NOMO-1 treated with DMSO at 0.1 percent for 48 hours (cell line): Measurements from ENCODE around the gene PRPSAP1.

Experiments used
- DNase-seq: peaks from one replicate; lab custom pipeline; 2025; ENCODE audit not compliant: unreplicated experiment; lab: John Stamatoyannopoulos, UW

PRPSAP1 gene

GRCh38 chr17:76383546-76384221 is 30.0 kb upstream of the PRPSAP1 start:
- peak; percentile 66 for DNase-seq

DNA sequence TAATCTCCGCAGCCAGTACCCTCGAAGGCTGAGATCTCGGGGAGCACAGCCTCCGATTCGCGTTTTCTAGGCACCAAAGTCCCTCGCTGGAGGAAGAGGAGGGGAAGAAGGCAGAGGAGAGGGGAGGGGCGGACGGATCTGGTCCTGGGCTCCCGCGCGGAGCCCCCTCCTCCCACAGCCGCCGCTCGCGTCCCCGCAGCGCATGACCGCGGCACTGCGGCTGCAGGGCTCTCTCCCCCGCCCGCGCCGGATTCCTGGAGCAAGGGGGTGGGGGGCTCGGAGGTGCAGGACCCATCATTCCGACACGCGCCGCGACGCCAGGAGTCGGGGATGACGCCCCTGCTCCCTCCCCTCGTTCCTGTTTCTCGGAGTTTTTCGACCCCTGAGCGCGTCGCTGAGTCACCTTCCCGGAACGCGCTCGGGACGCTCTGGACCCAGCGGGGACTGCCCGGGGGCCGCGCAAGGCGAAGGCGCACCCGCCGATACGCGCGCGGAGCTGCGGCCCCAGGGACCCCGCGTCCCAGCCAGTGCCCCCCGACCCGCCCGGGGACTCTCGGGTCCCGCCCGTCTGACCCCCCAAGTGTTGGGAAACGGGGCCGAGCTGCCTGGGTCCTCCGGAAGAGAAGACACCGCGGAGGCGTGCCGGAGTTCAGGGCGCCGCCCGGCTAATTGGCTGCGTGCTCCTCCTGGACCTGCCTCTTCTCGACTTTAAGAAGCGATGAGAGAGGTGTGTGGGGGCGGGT is 29.3 kb upstream of the PRPSAP1 start:
- DNase-seq = peak; percentile 61

DNA sequence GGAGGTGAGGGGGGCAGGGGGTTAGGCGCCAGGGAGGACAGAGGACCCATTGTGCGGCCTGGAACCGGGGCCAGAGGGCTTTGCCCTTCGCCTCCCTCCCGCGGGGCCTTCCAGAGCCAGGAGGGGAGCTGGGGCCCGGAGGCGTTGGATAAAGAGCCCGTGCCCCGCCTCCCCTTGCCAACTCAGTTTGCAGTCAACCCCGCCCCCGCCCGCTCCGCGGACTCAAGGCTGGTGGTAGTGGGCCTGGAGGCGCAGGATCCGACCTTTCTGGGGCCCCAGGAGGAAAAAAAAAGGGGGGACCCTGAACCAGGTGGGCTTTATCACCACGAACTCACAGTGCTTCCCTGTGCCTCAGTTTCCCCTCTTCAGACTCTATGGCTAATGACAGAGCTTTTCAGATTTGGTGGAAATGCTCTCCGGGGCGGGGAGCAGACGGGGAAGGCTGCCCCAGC is 28.7 kb upstream of the PRPSAP1 start:
- DNase-seq = no peak

GRCh38 chr17:76381633-76382350 is 28.1 kb upstream of the PRPSAP1 start:
- peak; percentile 52 for DNase-seq

- no peak for DNase-seq
Measured at GRCh38 chr17:76379646-76380376, 26.1 kb upstream of the PRPSAP1 start.

DNA sequence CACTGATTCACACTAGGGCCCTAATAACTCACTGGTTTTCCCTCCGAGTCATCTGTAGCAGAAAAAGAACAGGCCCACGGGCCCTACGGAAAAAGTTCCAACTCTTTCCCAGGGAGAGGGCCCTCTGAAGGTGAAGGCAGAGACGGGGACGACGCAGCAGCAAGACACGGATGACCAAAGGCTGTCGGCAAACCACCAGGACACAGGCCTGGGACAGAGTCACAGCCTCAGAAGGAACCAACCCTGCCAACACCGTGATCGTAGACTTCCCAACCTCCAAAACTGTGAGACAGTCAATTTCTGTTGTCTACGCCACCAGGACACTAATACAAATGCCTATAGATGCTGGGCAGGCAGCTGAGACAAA is 25.5 kb upstream of the PRPSAP1 start:
- DNase-seq = no peak

- no peak for DNase-seq
Measured at GRCh38 chr17:76378548-76379274, 25.0 kb upstream of the PRPSAP1 start.

DNA sequence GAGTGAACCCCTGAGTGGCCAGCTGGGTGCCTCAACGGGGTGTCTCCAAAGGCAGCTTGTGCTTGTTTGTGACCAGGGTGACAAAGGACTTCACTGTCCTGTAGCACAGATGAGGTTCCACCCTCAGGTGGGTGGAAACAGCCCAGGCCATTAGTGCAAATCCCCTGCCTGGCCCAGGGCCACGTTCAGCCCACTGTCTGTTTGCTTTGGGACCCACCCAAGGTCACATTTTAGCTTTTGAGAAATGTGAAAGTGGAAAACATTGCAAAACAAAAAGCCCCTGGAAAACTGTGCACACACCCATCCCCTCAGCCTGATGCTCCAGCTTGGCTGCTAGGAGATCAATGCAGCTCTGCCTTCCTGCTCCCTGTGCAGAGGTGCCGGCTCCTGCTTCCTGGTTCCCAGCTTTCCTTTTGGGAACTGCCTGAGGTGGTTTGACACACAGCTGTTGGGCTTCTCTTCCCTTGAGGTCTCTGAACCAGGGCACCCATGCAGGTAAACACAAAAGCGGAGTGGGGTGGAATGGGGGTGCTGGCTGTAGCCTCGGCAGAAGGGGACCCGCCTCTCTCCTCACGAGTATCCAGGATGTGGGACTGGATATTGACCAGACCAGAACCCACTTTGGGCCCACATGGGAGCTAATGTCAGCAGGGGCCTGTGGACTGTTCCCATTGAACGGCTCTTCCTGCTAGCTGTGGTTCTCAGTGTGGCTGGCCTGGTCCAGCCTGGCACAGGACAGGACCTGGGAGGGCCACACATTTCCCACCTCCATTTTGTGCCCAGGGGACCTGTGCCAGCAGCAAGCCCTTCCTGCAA is 22.8 kb upstream of the PRPSAP1 start:
- DNase-seq = no peak

- DNase-seq = no peak
Measured at GRCh38 chr17:76371656-76372628, 18.2 kb upstream of the PRPSAP1 start.

GRCh38 chr17:76370261-76370993 is 16.7 kb upstream of the PRPSAP1 start:
- DNase-seq = no peak

DNA sequence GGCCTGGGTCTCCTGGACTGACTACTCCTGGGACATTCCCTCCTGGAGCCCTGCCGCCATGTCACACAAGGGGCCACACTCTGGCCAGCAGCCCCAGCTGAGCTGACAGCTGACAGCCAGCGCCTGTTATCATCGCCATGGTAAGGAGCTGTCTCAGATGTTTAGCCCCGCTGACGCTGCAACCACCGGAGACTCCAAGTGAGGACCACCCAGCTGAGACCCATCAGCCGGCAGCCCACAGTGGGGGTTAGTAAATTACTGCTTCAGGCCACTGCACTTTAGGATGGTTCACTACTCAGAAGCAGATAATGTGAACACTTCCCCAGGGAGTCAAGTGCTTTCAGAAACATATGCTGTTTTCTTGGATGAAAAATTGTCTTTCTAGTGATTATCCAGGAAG is 16.1 kb upstream of the PRPSAP1 start:
- DNase-seq = no peak

GRCh38 chr17:76369379-76369778 is 15.7 kb upstream of the PRPSAP1 start:
- no peak for DNase-seq

DNA sequence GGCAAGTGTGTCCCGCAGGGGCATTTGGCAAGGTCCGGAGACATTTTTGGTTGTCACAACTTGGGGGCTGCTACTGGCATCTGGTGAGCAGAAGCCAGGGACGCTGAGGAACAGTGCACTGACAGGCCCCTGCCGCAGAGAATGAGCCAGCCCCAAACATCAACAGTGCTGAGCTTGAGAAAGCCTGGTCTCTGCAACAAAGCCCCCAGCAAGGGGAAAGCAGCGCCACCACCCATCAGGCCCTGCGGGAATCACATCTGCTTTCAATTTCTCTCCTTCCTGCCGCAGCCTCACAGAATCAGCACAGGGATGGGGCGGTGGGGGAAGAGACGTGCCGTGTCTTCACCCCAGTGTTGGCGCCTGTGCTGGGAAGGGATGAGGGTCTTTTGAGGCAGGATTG is 14.8 kb upstream of the PRPSAP1 start:
- no peak for DNase-seq

GRCh38 chr17:76367642-76368041 is 13.9 kb upstream of the PRPSAP1 start:
- DNase-seq = no peak

DNA sequence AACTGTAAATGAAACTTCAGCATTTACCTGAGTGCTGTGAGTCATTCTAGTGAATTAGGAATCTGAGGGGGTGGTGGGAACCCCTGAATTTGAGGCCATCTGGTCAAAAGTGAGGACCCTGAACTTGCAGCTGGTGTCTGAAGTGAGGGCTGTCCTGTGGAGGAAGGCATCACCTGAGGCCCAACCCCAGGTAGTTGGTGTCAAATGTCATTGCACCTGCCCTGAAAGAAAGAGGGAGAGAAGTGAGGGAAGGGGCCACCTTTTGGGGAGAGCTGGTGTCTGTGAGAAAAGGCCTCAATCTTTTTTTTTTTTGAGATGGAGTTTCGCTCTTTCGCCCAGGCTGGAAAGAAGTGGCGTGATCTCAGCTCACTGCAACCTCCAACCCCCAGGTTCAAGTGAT is 12.5 kb upstream of the PRPSAP1 start:
- no peak for DNase-seq

DNA sequence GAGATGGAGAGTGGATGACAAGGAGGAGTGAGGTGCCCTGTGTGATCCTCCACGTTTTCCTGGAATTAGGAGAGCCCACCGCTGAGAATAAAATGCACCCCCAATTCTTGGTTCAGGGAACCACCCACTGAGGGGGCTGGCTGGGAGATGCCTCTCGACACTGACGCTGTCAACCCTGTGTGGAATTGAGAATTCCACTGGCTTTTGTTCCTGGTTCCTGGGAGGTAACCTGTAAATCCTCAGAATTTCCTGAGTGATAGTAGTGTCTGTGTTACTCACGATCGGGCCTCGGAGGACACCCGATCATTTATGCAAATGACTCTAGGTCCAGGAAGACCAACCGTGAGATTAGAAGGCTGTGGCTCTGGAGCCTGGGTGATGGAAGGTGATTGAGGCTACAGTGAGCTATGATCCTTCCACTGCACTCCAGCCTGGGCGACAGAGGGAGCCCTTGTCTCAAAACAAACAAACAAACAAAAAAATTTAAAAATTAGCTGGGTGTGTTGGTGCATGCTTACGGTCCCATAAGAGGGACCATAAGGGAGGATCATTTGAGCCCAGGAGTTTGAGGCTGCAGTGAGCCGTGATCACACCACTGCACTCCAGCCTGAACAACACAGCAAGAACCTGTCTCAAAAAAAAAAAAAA is 11.7 kb upstream of the PRPSAP1 start:
- DNase-seq = no peak

DNA sequence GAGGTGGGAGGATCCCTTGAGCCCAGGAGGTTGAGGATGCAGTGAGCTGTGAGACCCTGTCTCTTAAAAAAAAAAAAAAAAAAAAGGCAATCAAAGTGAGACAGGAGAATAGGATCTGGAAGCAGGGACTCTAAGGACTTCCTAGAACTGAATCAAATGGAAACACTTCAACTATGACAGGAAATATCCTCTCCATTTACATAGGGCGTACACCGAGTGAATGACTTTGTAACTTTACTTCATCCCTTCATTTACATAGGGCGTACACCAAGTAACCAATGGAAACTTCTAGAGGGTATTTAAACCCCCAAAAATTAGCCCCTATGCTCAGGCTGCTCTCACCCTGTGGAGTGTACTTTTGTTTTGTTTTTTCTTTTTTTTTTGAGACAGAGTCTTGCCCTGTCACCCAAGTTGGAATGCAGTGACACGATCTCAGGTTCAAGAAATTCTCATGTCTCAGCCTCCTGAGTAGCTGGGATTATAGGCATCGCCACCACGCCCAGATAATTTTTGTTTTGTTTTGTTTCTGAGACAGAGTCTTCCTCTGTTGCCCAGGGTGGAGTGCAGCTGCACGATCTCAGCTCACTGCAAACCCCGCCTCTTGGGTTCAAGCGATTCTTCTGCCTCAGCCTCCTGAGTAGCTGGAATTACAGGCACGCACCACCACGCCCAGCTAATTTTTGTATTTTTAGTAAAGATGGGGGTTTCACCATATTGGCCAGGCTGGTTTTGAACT is 9.6 kb upstream of the PRPSAP1 start:
- no peak for DNase-seq
